Measurements from ENCODE around the gene DNAJC22. TPM values are rescaled to one million over a fixed set of nuclear protein-coding genes. Genes with fewer than 3 reads are reported as not detected.

DNAJC22 gene
- polyA plus RNA-seq, 1 donor from 2014 or later, result not detected

Other genes with a start within 250 kb of the DNAJC22 start
- 37.3 TPM for gene LMBR1L, start 236.0 kb upstream of the DNAJC22 start, polyA plus RNA-seq
- 396 TPM for gene TUBA1B, start 215.5 kb upstream of the DNAJC22 start, polyA plus RNA-seq
- 286 TPM for gene TUBA1A, start 157.8 kb upstream of the DNAJC22 start, polyA plus RNA-seq
- 41.4 TPM for gene TUBA1C, start 81.8 kb upstream of the DNAJC22 start, polyA plus RNA-seq
- gene PRPH, start 51.7 kb upstream of the DNAJC22 start, polyA plus RNA-seq, result not detected
- not detected for gene TROAP, start 23.6 kb upstream of the DNAJC22 start, polyA plus RNA-seq
- not detected for gene C1QL4, start 9.7 kb upstream of the DNAJC22 start, polyA plus RNA-seq
- gene SPATS2, start 20.6 kb downstream of the DNAJC22 start, polyA plus RNA-seq, result 19.3 TPM
- gene KCNH3, start 192.1 kb downstream of the DNAJC22 start, polyA plus RNA-seq, result 0.15 TPM
- gene MCRS1, start 221.3 kb downstream of the DNAJC22 start, polyA plus RNA-seq, result 57.3 TPM

Data from IgD-negative memory B cell (primary cell).